Neuronal stem cell (in vitro differentiated cells): Measurements from ENCODE around the gene RNASEH2B.

Source experiments
- DNase-seq: peaks from one replicate; pipeline ENCODE4 v3.0.0-alpha.2; 2013; ENCODE audit warnings: low spot score
- H2AFZ ChIP-seq: one replicate; pipeline ENCODE4 v1.6.1; 2013; ENCODE audit warnings: mild to moderate bottlenecking, low read length, inconsistent platforms
- H2AK5ac ChIP-seq: 2 replicates; pipeline ENCODE4 v1.6.1; 2013; ENCODE audit warnings: low read depth, mild to moderate bottlenecking, inconsistent platforms, low read length, moderate library complexity, mixed read lengths
- H2BK120ac ChIP-seq: 2 replicates; pipeline ENCODE4 v1.6.1; 2013; ENCODE audit warnings: low read depth, mild to moderate bottlenecking, inconsistent platforms, low read length, moderate library complexity, mixed read lengths
- H2BK12ac ChIP-seq: one replicate; pipeline ENCODE4 v1.6.1; 2013; ENCODE audit warnings: low read length, inconsistent platforms
- H2BK15ac ChIP-seq: 2 replicates; pipeline ENCODE4 v1.6.1; 2013; ENCODE audit warnings: mild to moderate bottlenecking, low read length, inconsistent platforms, mixed read lengths
- H2BK5ac ChIP-seq: one replicate; pipeline ENCODE4 v1.6.1; 2013; ENCODE audit warnings: inconsistent platforms, mild to moderate bottlenecking, low read length, moderate library complexity
- H3K14ac ChIP-seq: one replicate; pipeline ENCODE4 v1.6.1; 2013; ENCODE audit warnings: low read length, inconsistent platforms
- H3K18ac ChIP-seq: 2 replicates; pipeline ENCODE4 v1.6.1; 2013; ENCODE audit warnings: low read length, inconsistent platforms
- H3K23ac ChIP-seq: 2 replicates; pipeline ENCODE4 v1.6.1; 2013; ENCODE audit warnings: low read depth, mild to moderate bottlenecking, mixed read lengths, low read length, inconsistent platforms; ENCODE audit not compliant: poor library complexity
- H3K27ac ChIP-seq: replicated peaks from 3 replicates; pipeline ENCODE4 v1.5.1; 2013; ENCODE audit warnings: low read length, inconsistent platforms
- H3K27me3 ChIP-seq, 3 experiments: 2 replicates each; pipeline ENCODE4 v1.6.1; 2013; ENCODE audit warnings: low read length in 3 of 3, mild to moderate bottlenecking in 2 of 3, inconsistent platforms in 1 of 3, low read depth in 1 of 3, mixed read lengths in 1 of 3, moderate library complexity in 1 of 3; ENCODE audit not compliant: control insufficient read depth in 3 of 3, insufficient read depth in 3 of 3
- H3K36me3 ChIP-seq, 2 donors: replicated peaks in 1 of 2; 2 replicates each; pipeline ENCODE4 v1.6.1; 2013; ENCODE audit warnings: low read length in 2 of 2; ENCODE audit not compliant: control insufficient read depth in 2 of 2, insufficient read depth in 2 of 2
- H3K4ac ChIP-seq: 2 replicates; pipeline ENCODE4 v1.6.1; 2013; ENCODE audit warnings: inconsistent platforms, mild to moderate bottlenecking, low read length, moderate library complexity
- H3K4me1 ChIP-seq, 2 donors: 1 replicate in 1 of 2; 2 replicates in 1 of 2; pipeline ENCODE4 v1.6.1; 2013; ENCODE audit warnings: low read length in 2 of 2, low read depth in 1 of 2; ENCODE audit not compliant: control insufficient read depth in 2 of 2, insufficient read depth in 1 of 2
- H3K4me2 ChIP-seq: one replicate; pipeline ENCODE4 v1.6.1; 2013; ENCODE audit warnings: mild to moderate bottlenecking, low read length, inconsistent platforms; ENCODE audit not compliant: insufficient read depth, poor library complexity, severe bottlenecking
- H3K4me3 ChIP-seq, 2 donors: 2 replicates each; pipeline ENCODE4 v1.5.1; 2013; ENCODE audit warnings: low read length in 2 of 2, mild to moderate bottlenecking in 2 of 2, inconsistent platforms in 1 of 2, moderate library complexity in 1 of 2
- H3K79me1 ChIP-seq: one replicate; pipeline ENCODE4 v1.6.1; 2013; ENCODE audit warnings: low read depth, mild to moderate bottlenecking, inconsistent platforms, low read length, moderate library complexity
- H3K9ac ChIP-seq: one replicate; pipeline ENCODE4 v1.6.1; 2013; ENCODE audit warnings: mild to moderate bottlenecking, low read depth, low read length, inconsistent platforms; ENCODE audit not compliant: poor library complexity
- H3K9me3 ChIP-seq, 2 donors: replicated peaks in 1 of 2; 2 replicates each; pipeline versions ENCODE3 to v1.6.1; 2013; ENCODE audit warnings: low read length in 2 of 2, mild to moderate bottlenecking in 2 of 2, inconsistent platforms in 1 of 2, low read depth in 1 of 2, mixed read lengths in 1 of 2, moderate library complexity in 1 of 2; ENCODE audit not compliant: control insufficient read depth in 2 of 2, insufficient read depth in 1 of 2
- H4K8ac ChIP-seq: one replicate; pipeline ENCODE4 v1.6.1; 2013; ENCODE audit warnings: low read depth, mild to moderate bottlenecking, inconsistent platforms, low read length, moderate library complexity
- H4K91ac ChIP-seq: one replicate; pipeline ENCODE4 v1.6.1; 2013; ENCODE audit warnings: low read length, low read depth, mild to moderate bottlenecking, inconsistent platforms; ENCODE audit not compliant: poor library complexity
- WGBS, 2 donors: extraction: QIAGEN DNeasy Blood & Tissue Kit; methylation state at CpG; one replicate each; pipeline ENCODE4 v1.1.7; 2013; ENCODE audit warnings: missing lambda C conversion rate in 2 of 2, mixed read lengths in 1 of 2; ENCODE audit not compliant: insufficient read length in 2 of 2, insufficient replicate concordance in 1 of 2; ENCODE audit errors: extremely low coverage in 2 of 2; 5-methylcytosine and 5-hydroxymethylcytosine counted together

The RNASEH2B gene

DNA sequence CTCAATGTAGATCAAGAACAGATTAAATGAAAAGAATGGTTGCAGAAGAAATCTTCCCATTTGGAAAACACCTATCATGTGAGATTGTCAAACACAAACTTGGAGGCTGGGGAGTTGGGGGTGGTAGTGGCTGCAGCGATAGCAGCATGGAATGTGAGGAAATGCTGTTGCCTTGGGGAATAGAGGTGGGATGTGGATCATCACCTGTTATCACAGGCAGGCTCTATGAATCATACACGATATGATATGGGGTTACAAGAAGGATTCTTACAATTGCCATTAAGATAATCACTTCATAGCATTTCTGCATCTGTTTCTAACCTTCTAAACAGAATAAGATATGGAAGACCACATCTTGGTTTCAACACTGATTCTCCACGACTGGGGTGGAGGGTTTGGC lies 88.7 kb downstream of the RNASEH2B start:
- H4K91ac ChIP-seq = no peak overlapping the region
- H3K4ac ChIP-seq = no peak overlapping the region
- H4K8ac ChIP-seq = no peak overlapping the region
- H2AK5ac ChIP-seq = no peak overlapping the region
- DNase-seq = no peak
- no peak overlapping the region for H3K23ac ChIP-seq
- H2BK12ac ChIP-seq = no peak overlapping the region
- no peak overlapping the region for H3K18ac ChIP-seq
- WGBS, 2 donors = no CpG with 5 or more reads among the region's 3 CpGs
- no peak overlapping the region for H3K4me3 ChIP-seq
- peaks cover 12 to 19% of the 10 kb centered on the region in 2 donors for H3K4me1 ChIP-seq
- no peaks in the 10 kb centered on the region for H3K79me1 ChIP-seq
- no peak overlapping the region for H3K9ac ChIP-seq
- H2AFZ ChIP-seq = no peak overlapping the region
- H3K9me3 ChIP-seq = no peaks in the 10 kb centered on the region
- H2BK5ac ChIP-seq = no peak overlapping the region
- peaks cover 0 to 71% (median 0%) of the 10 kb centered on the region in 3 experiments for H3K27me3 ChIP-seq
- no peak overlapping the region for H3K14ac ChIP-seq
- H2BK15ac ChIP-seq = no peak overlapping the region
- H2BK120ac ChIP-seq = no peak overlapping the region
- no peaks in the 10 kb centered on the region for H3K36me3 ChIP-seq
- no peak overlapping the region for H3K27ac ChIP-seq
- no peak overlapping the region for H3K4me2 ChIP-seq

DNA sequence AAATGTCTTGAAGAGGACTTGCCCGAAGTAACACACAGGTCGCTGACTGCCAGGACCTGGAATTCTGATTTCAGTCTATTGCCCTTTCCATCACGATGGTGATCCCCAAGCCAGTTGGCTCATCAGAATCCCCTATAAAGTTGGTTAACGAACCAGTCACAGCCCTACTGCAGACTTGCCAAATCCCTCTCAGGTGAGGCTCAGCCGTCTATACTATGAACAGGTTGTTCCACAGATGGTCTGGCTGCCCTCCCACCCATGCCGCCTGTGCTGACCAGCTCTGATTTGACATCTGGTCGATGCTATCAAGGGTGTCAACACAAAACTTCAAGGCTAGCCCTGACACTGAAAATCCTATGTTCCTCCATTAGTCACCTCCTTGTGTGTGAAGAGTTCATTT lies 90.0 kb downstream of the RNASEH2B start:
- no peak overlapping the region for H3K4ac ChIP-seq
- H3K14ac ChIP-seq = no peak overlapping the region
- no peak overlapping the region for H2BK12ac ChIP-seq
- no peak for DNase-seq
- H3K18ac ChIP-seq = no peak overlapping the region
- no peak overlapping the region for H3K23ac ChIP-seq
- peaks cover 0 to 71% (median 0%) of the 10 kb centered on the region in 3 experiments for H3K27me3 ChIP-seq
- H2BK15ac ChIP-seq = no peak overlapping the region
- no peak overlapping the region for H3K9ac ChIP-seq
- no peak overlapping the region for H4K8ac ChIP-seq
- H3K79me1 ChIP-seq = no peaks in the 10 kb centered on the region
- no peaks in the 10 kb centered on the region for H3K36me3 ChIP-seq
- H3K4me1 ChIP-seq = peaks cover 7 to 9% of the 10 kb centered on the region in 2 donors
- no peak overlapping the region for H3K4me3 ChIP-seq
- no peak overlapping the region for H3K4me2 ChIP-seq
- H2BK120ac ChIP-seq = no peak overlapping the region
- no peak overlapping the region for H2AK5ac ChIP-seq
- no peak overlapping the region for H3K27ac ChIP-seq
- H4K91ac ChIP-seq = no peak overlapping the region
- H2BK5ac ChIP-seq = no peak overlapping the region
- WGBS, 2 donors = no CpG with 5 or more reads among the region's 7 CpGs
- H3K9me3 ChIP-seq = no peaks in the 10 kb centered on the region
- no peak overlapping the region for H2AFZ ChIP-seq

DNA sequence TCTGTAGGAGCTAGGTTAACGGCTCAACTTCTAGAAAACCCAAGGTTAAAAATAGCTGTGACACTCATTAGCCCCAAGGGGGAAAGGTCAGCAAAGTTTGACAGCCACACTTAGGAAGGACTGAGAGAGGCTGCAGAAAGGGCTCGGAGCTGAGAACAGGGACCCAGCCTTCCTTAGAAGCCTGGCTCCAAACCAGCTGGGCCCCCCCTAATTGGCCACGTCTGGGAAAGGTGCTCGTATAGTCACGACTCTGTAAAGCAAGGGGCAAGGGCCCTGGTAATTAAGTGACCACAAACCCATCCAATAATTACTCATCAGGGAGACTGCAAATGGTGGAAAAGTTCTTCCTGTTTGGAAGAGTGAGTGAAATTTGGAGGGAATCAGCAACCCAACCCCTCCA lies 90.5 kb downstream of the RNASEH2B start:
- Histone ChIP-seq H3K18ac (no peak overlapping the region), H3K9ac (no peak overlapping the region), H3K4me2 (no peak overlapping the region), H3K4me3 (no peak overlapping the region), H3K27me3 (peaks cover 0 to 67% (median 0%) of the 10 kb centered on the region in 3 experiments), H3K36me3 (no peaks in the 10 kb centered on the region), H3K14ac (no peak overlapping the region), H2BK15ac (no peak overlapping the region), H3K4me1 (peaks cover 5 to 11% of the 10 kb centered on the region in 2 donors), H4K8ac (no peak overlapping the region), H2BK12ac (no peak overlapping the region), H3K4ac (no peak overlapping the region), H2AFZ (no peak overlapping the region), H2BK5ac (no peak overlapping the region), H2AK5ac (no peak overlapping the region), H3K9me3 (no peaks in the 10 kb centered on the region), H3K79me1 (no peaks in the 10 kb centered on the region), H3K27ac (no peak overlapping the region), H2BK120ac (no peak overlapping the region), H3K23ac (no peak overlapping the region), H4K91ac (no peak overlapping the region)
- DNase-seq = no peak
- WGBS, 2 donors = no CpG with 5 or more reads among the region's 5 CpGs

DNA sequence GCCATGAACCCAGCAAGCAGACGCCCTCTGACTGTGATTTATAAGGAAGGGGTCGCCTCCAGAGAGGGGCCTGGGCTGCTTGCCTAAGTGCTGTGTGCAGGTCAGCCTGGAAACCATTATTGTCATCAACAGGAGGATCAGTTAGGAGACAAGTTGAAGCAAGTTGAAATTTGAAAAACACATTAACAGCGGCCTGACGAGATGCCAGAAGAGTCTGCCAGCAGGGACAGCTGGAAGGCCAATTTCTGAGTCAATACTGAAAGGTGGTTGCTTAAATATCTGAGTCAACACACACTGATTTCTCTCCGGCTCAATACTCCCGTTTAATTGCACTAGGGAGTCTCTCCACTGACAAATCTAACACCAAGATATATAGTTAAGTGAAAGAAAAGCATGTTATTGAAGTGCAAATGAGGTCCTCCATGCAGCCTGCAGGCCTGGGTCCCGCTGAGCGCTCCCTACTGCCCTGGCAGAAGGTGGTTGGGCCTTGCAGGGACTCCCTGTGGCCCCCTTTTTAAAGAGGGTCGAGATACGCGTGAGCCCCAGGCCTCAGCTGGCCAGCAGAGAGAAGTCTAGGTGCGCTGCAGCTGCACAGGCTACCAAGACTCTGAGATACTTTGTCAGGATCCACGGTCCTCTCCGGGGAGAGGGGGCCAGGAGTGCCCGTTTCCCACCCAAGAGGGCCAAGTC lies 91.1 kb downstream of the RNASEH2B start:
- Histone ChIP-seq H3K4me2 (no peak overlapping the region), H2BK15ac (no peak overlapping the region), H3K27ac (no peak overlapping the region), H3K4me1 (peaks cover 5 to 15% of the 10 kb centered on the region in 2 donors), H2BK5ac (no peak overlapping the region), H2AFZ (no peak overlapping the region), H3K9ac (no peak overlapping the region), H3K27me3 (peaks cover 0 to 60% (median 0%) of the 10 kb centered on the region in 3 experiments), H3K79me1 (no peaks in the 10 kb centered on the region), H2AK5ac (peak overlapping the region; percentile 66), H3K18ac (peak overlapping the region; percentile 61), H3K23ac (no peak overlapping the region), H3K14ac (no peak overlapping the region), H3K4ac (no peak overlapping the region), H2BK12ac (no peak overlapping the region), H4K8ac (no peak overlapping the region), H3K4me3 (no peak overlapping the region), H2BK120ac (peak overlapping the region; percentile 12), H3K9me3 (no peaks in the 10 kb centered on the region), H4K91ac (no peak overlapping the region), H3K36me3 (no peaks in the 10 kb centered on the region)
- WGBS, 2 donors = no CpG with 5 or more reads among the region's 15 CpGs
- no peak for DNase-seq
